Measurements from ENCODE around the gene CCDC88C.
"Not testable (repeated sequence)": the region's sequence is repeated elsewhere in the genome, so short reads cannot be mapped to it uniquely, and the experiment has no call there.

Gene CCDC88C

DNA sequence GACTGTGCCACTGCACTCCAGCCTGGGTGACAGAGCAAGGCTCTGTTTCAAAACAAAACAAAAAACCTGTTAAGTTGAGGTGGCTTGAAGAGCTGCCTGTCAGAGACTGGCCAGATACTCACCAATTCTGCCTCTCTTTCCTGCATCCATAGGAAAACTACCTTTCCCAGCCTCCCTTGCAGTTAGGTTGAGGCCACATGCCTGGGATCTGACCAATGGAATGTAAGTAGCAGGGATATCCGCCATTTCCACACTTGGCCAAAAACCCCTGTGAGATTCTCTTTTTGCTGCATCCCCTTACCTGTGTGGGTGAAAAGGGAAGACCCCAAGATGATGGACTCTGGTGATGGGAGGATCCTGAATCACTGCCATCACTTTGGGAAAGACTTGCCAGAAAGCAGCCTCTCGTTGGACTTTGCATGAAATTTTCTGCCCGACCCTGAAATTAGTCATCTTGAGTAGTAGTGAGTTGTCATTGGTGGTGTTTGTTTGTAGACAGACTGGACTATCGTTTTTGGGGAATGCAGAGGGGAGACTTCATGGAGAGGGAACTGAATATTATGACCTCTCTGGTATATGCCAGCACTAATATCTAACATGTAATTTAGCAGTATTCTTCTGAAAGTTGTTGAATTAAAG lies 187.1 kb downstream of the CCDC88C start:
- Histone ChIP-seq H3K27me3 (no peaks in the 10 kb centered on the region), H3K27ac (no peak overlapping the region)
- TF ChIP-seq, protein P1, sequence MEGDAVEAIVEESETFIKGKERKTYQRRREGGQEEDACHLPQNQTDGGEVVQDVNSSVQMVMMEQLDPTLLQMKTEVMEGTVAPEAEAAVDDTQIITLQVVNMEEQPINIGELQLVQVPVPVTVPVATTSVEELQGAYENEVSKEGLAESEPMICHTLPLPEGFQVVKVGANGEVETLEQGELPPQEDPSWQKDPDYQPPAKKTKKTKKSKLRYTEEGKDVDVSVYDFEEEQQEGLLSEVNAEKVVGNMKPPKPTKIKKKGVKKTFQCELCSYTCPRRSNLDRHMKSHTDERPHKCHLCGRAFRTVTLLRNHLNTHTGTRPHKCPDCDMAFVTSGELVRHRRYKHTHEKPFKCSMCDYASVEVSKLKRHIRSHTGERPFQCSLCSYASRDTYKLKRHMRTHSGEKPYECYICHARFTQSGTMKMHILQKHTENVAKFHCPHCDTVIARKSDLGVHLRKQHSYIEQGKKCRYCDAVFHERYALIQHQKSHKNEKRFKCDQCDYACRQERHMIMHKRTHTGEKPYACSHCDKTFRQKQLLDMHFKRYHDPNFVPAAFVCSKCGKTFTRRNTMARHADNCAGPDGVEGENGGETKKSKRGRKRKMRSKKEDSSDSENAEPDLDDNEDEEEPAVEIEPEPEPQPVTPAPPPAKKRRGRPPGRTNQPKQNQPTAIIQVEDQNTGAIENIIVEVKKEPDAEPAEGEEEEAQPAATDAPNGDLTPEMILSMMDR (IDR thresholded peaks at IDR 0.05) = no peak

DNA sequence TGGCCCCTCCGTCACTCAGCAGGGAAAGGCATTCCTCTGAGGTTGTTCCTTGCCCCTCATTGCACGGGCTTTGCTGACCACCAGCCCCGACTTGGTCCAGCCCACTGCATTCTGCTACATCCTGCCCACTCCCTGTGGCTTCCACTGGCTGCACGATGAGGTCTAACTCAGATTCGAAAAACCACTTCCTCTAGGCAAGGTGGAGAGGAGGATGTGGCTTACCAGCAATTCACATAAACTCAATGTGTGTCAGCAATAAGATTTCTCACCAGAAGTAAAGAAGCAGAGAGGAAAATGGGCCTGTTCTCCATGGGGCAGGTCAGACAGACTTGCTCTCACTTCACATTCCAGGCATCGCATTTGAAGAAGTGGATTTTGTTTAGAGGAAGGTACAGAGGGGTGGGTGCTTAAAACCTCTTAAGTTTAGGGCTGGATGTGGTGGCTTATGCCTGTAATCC lies 187.8 kb downstream of the CCDC88C start:
- H3K27ac ChIP-seq = no peak overlapping the region
- TF ChIP-seq, protein P1 (IDR thresholded peaks at IDR 0.05) = no peak

More for the DNA sequence above, 187.1 kb downstream of the CCDC88C start:
- intact Hi-C loops (cut with DNase I; ENCODE audit: low total_unique reads) = no loop called here
- H3K9me3 ChIP-seq = peaks cover 0 to 20% (median 18%) of the 10 kb centered on the region in 3 donors
- no peaks in the 10 kb centered on the region for H3K4me1 ChIP-seq
- peaks cover 8 to 29% (median 18%) of the 10 kb centered on the region in 3 donors for H3K36me3 ChIP-seq
- DNase-seq = no peak
- H3K4me3 ChIP-seq = no peak overlapping the region

DNA sequence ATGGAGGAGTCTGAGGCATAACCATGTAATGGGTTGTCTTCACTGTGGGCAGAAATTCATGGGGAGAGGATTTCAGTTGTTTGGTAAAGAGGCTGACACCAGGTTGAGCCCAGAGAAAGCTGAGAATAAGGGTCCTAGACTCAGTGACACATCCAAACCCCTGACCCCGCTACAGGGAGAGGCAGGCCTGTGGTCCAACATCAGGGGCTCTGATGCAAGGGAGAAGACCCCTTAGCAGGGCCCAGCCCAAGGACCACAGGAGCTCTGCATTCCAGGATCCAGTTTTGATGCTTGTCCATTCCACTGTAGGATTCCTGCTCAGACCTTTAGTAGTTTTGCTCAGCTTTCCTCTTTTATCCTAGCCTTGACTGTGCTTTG lies 188.6 kb downstream of the CCDC88C start:
- intact Hi-C loops (cut with DNase I; ENCODE audit: low total_unique reads) = no loop called here
- Histone ChIP-seq H3K27me3 (no peaks in the 10 kb centered on the region), H3K4me1 (no peaks in the 10 kb centered on the region), H3K36me3 (peaks cover 21 to 44% (median 25%) of the 10 kb centered on the region in 3 donors), H3K27ac (no peak overlapping the region), H3K4me3 (no peak overlapping the region), H3K9me3 (peaks cover 0 to 14% (median 12%) of the 10 kb centered on the region in 3 donors)
- DNase-seq = no peak
- TF ChIP-seq, protein P1 (IDR thresholded peaks at IDR 0.05) = no peak

More for the DNA sequence above, 187.8 kb downstream of the CCDC88C start:
- Histone ChIP-seq H3K36me3 (peaks cover 15 to 37% (median 19%) of the 10 kb centered on the region in 3 donors), H3K27me3 (no peaks in the 10 kb centered on the region), H3K4me1 (no peaks in the 10 kb centered on the region), H3K4me3 (no peak overlapping the region), H3K9me3 (peaks cover 0 to 20% (median 18%) of the 10 kb centered on the region in 3 donors)
- DNase-seq = no peak
- intact Hi-C loops (cut with DNase I; ENCODE audit: low total_unique reads) = no loop called here

DNA sequence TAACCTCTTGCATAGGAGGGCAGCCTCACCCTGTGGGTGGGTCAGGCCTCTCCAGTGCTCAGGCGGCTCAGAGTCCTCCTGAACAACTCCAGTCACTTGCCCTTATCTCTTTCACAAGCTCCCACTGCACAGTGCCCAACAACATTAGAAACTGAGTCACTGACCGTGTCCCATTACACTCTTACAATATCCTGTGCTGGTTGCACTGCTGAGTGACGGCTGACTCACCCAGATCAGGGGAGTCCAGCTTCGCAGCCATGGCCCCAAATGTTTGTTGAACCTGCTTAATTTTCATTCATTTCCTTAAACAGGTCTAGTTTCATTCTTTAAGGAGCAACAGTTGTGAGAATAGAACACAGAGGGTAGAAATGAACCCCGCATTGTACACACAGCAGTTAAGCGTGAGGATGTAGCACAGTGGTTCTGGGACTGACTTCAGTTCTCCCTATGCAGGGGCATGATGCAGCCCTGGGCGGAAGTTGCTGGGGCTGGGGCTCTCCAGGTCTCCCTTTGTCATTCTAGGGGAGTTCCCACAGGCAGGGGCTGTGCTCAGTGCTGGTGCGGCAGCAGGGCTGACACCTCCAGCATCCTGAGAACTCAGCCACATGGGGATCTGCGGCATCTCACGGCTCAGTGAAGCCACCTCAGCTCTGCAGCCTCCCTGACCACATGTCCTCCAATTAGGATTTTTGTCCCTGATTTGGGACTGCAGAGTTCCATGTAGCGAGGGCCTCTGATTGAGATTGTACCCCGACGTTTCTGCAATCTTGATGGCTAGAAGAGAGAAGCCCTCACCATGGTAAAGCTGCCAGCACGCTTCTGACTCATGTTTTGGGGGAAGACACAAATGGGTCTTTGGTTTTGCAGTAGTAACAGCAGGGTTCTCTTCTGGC lies 189.3 kb downstream of the CCDC88C start:
- no peak for DNase-seq
- H3K4me3 ChIP-seq = no peak overlapping the region
- peaks cover 0 to 14% (median 7%) of the 10 kb centered on the region in 3 donors for H3K9me3 ChIP-seq
- H3K36me3 ChIP-seq = peaks cover 25 to 47% (median 25%) of the 10 kb centered on the region in 3 donors
- intact Hi-C loops (cut with DNase I; ENCODE audit: low total_unique reads) = no loop called here
- no peak overlapping the region for H3K27ac ChIP-seq
- no peaks in the 10 kb centered on the region for H3K4me1 ChIP-seq
- TF ChIP-seq, protein P1 (IDR thresholded peaks at IDR 0.05) = no peak
- H3K27me3 ChIP-seq = no peaks in the 10 kb centered on the region

DNA sequence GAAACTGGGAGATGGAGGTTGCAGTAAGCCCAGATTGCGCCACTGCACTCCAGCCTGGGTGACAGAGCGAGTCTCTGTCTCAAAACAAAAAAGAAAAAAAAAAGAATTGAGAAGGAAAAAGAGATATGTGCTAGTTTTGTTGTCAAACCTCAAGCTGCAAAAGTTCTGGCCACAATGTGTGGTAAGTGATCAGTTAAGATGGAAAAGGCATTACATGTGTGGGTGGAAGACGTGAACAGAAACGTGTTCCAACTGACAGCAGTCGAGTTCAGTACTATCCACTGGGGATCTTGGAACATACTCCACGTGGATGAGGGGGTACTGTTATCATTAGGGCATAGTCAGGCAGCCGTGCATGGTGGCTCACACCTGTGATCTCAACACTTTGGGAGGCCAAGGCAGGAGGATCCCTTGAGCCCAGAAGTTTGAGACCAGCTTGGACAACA lies 190.4 kb downstream of the CCDC88C start:
- H3K4me1 ChIP-seq = no peaks in the 10 kb centered on the region
- H3K27me3 ChIP-seq = no peaks in the 10 kb centered on the region

DNA sequence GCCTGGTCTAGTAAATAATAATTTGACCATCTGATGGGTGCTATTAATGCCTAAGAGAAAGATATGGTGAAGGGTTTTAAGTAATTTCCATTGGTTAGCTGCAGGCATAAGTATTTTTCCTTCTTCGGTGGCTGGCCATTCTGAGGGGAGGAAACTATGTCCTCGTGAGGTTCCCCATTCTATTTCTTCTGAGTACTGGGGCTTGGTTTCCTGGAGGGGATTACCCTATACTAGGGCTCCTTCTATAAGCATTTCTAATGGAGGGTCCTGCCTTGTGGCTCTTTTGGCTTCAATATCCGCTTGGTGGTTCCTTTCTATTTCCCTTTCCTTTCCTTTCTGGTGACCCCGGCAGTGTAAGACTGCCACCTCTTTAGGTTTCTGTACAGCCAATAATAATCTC lies 191.3 kb downstream of the CCDC88C start:
- DNase-seq; H3K4me1 ChIP-seq; H3K4me3 ChIP-seq; intact Hi-C loops (cut with DNase I; ENCODE audit: low total_unique reads); H3K27ac ChIP-seq; H3K27me3 ChIP-seq: not testable (repeated sequence)
- Histone ChIP-seq H3K36me3 (peaks cover 25 to 56% (median 25%) of the 10 kb centered on the region in 3 donors), H3K9me3 (peaks cover 0 to 13% (median 7%) of the 10 kb centered on the region in 3 donors)

More for the DNA sequence above, 190.4 kb downstream of the CCDC88C start:
- H3K4me3 ChIP-seq = no peak overlapping the region
- no peak for DNase-seq
- TF ChIP-seq, protein P1 (IDR thresholded peaks at IDR 0.05) = no peak
- peaks cover 25 to 56% (median 25%) of the 10 kb centered on the region in 3 donors for H3K36me3 ChIP-seq
- H3K27ac ChIP-seq = no peak overlapping the region
- peaks cover 0 to 14% (median 7%) of the 10 kb centered on the region in 3 donors for H3K9me3 ChIP-seq
- intact Hi-C loops (cut with DNase I; ENCODE audit: low total_unique reads) = no loop called here

Data from tibial artery (tissue), 4 donors.